ENCODE data around the gene PRPF18.

DNA sequence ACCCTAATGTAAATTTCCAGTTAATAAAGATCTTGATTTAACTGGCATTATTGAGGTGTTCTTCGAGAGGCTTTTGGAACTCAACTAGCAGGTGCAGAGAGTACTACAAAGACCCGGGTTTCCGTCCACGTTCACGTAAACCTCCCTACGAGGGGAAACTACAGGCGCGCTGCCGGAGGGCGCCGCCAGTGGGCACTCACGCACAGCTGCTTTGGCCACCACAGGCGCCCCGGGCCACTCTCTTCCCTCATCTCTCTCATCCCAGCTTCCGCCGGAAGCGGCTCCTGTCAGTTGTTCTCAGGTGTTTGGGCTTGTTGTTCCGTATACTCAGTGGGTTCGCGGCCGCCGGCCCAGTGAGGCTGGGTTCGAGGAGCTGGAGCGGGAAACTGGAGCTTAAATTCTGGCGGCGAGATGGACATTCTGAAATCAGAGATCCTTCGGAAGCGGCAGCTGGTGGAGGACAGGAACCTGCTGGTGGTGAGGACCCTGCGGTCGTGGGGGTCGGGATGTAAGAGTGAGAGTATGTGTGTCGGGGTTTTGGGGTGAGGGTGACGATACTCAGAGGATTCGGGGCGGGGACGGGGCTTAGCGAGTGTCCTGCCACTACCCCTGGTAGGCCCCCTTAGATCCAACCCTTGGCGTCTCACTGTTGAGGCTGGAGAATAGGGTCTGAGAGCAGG is at the start of gene PRPF18:
- peak; percentile 63 for TF ChIP-seq POLR2A (IDR thresholded peaks at IDR 0.05; ENCODE audit: low read length)
- TF ChIP-seq, protein P1, sequence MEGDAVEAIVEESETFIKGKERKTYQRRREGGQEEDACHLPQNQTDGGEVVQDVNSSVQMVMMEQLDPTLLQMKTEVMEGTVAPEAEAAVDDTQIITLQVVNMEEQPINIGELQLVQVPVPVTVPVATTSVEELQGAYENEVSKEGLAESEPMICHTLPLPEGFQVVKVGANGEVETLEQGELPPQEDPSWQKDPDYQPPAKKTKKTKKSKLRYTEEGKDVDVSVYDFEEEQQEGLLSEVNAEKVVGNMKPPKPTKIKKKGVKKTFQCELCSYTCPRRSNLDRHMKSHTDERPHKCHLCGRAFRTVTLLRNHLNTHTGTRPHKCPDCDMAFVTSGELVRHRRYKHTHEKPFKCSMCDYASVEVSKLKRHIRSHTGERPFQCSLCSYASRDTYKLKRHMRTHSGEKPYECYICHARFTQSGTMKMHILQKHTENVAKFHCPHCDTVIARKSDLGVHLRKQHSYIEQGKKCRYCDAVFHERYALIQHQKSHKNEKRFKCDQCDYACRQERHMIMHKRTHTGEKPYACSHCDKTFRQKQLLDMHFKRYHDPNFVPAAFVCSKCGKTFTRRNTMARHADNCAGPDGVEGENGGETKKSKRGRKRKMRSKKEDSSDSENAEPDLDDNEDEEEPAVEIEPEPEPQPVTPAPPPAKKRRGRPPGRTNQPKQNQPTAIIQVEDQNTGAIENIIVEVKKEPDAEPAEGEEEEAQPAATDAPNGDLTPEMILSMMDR (IDR thresholded peaks at IDR 0.05), result peak; percentile 87
- TF ChIP-seq MAZ (IDR thresholded peaks at IDR 0.05; ENCODE audit: borderline replicate concordance, low read depth, low read length), result no peak

Data from A549 (cell line).